Mammary epithelial cell (primary cell): Measurements from ENCODE around the gene CUX1.
"Not testable (repeated sequence)": the region's sequence is repeated elsewhere in the genome, so short reads cannot be mapped to it uniquely, and the experiment has no call there.

Source experiments
- EZH2 ChIP-seq: IDR thresholded peaks from 2 replicates; pipeline ENCODE4 v1.6.1; 2012; ENCODE audit warnings: low read length, inconsistent platforms, borderline replicate concordance
- TF ChIP-seq, protein P1 (sequence below), 2 donors: IDR thresholded peaks in 1 of 2; conservative IDR thresholded peaks in 1 of 2; 2 replicates each; pipeline ENCODE4 v1.5.1; 2011 to 2012; ENCODE audit warnings: inconsistent platforms in 2 of 2, low read length in 2 of 2, mild to moderate bottlenecking in 2 of 2, control low read depth in 1 of 2, low read depth in 1 of 2; ENCODE audit not compliant: insufficient read depth in 1 of 2; ENCODE audit errors: extremely low read depth in 1 of 2

GRCh38 chr7:101822632-101823031 lies 5.2 kb downstream of the CUX1 start:
- TF ChIP-seq, protein P1, sequence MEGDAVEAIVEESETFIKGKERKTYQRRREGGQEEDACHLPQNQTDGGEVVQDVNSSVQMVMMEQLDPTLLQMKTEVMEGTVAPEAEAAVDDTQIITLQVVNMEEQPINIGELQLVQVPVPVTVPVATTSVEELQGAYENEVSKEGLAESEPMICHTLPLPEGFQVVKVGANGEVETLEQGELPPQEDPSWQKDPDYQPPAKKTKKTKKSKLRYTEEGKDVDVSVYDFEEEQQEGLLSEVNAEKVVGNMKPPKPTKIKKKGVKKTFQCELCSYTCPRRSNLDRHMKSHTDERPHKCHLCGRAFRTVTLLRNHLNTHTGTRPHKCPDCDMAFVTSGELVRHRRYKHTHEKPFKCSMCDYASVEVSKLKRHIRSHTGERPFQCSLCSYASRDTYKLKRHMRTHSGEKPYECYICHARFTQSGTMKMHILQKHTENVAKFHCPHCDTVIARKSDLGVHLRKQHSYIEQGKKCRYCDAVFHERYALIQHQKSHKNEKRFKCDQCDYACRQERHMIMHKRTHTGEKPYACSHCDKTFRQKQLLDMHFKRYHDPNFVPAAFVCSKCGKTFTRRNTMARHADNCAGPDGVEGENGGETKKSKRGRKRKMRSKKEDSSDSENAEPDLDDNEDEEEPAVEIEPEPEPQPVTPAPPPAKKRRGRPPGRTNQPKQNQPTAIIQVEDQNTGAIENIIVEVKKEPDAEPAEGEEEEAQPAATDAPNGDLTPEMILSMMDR (conservative IDR thresholded peaks at IDR 0.05 in 1 of 2, IDR thresholded peaks at IDR 0.05 in 1 of 2; ENCODE audit: extremely low read depth in 1 of 2, insufficient read depth in 1 of 2, low read depth in 1 of 2, low read length in 2 of 2), result not testable (repeated sequence)
- TF ChIP-seq EZH2, result not testable (repeated sequence)
